Measurements from ENCODE around the gene CCDC183. TPM values are rescaled to one million over a fixed set of nuclear protein-coding genes. Genes with fewer than 3 reads are reported as not detected.
"Not testable (repeated sequence)": the region's sequence is repeated elsewhere in the genome, so short reads cannot be mapped to it uniquely, and the experiment has no call there.

Gene CCDC183
- total and polyA plus RNA-seq, 4 experiments from 2014 or later: 0.64 to 2.5 (median 1.6) TPM

GRCh38 chr9:136760834-136761544 is 35.1 kb upstream of the CCDC183 start:
- H3K4me3 Mint-ChIP-seq; H3K9me3 ChIP-seq (ENCODE audit: control insufficient read depth in 1 of 2, low read length in 2 of 2); H3K27me3 ChIP-seq (ENCODE audit: insufficient read depth, low read length); H3K4me3 ChIP-seq (ENCODE audit: low read length in 2 of 2); H3K9me3 Mint-ChIP-seq; DNase-seq; H3K27ac ChIP-seq (ENCODE audit: low read depth, low read length); intact Hi-C loops (cut with micrococcal nuclease); H3K4me1 Mint-ChIP-seq; H3K36me3 Mint-ChIP-seq; POLR2A ChIA-PET (ENCODE audit: partially characterized antibody); H3K4me1 ChIP-seq (ENCODE audit: insufficient read depth, low read length); H3K36me3 ChIP-seq (ENCODE audit: insufficient read depth, low read length); H3K27me3 Mint-ChIP-seq: not testable (repeated sequence)
- CTCF ChIA-PET (ENCODE audit: partially characterized antibody): interaction anchor here (1.3 kb wide), 1 partner anchor 274 kb away, joined by 3 read pairs; no protein-coding TSS in a partner anchor
- H3K27ac Mint-ChIP-seq: peak overlapping the region in 1 of 7 donors; percentile 47

- Mint-ChIP-seq H3K36me3 (no peaks in the 10 kb centered on the region), H3K27me3 (peaks cover 4% of the 10 kb centered on the region in 2 donors)
- H3K27me3 ChIP-seq (ENCODE audit: insufficient read depth, low read length): no peaks in the 10 kb centered on the region
These were observed 34.6 kb upstream of the CCDC183 start for GRCh38 chr9:136761545-136761981.

DNA sequence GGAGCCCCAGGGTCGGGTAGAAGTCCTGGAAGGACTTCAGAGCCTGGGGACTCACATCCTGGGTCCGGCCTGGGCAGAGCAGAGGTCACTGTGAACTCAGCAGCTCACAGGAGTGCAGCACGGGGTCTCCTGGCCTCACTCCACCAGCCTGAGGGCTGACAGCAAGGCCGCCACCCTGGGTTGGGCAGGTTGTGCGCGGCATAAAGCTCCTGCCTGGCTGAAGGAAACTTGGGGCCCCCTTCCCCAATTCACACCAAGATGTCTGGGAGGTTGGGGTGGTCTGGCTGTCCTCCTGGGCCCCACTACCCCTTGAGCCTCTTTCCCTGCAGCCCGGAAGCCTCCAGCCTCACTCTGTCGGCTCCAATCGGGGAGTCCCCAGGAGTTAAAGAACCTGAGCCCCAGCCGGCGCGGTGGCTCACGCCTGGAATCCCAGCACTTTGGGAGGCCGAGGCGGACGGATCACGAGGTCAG is 33.9 kb upstream of the CCDC183 start:
- no peak overlapping the region for H3K27ac ChIP-seq (ENCODE audit: low read depth, low read length)
- no peak overlapping the region for H3K27ac Mint-ChIP-seq
- peaks cover 7 to 14% (median 11%) of the 10 kb centered on the region in 4 donors for H3K4me1 Mint-ChIP-seq
- no peaks in the 10 kb centered on the region for H3K9me3 ChIP-seq (ENCODE audit: control insufficient read depth in 1 of 2, low read length in 2 of 2)
- POLR2A ChIA-PET (ENCODE audit: partially characterized antibody): interaction anchor here (0.6 to 1.2 kb wide), 3 partner anchors 34 to 639 kb away, joined by 3 read pairs; no protein-coding TSS in a partner anchor
- CTCF ChIA-PET (ENCODE audit: partially characterized antibody): interaction anchor here (0.6 kb wide), 1 partner anchor 9 kb away, joined by 3 read pairs; no protein-coding TSS in a partner anchor
- H3K27me3 ChIP-seq (ENCODE audit: insufficient read depth, low read length): no peaks in the 10 kb centered on the region
- intact Hi-C loops (cut with micrococcal nuclease): no loop called here
- H3K4me1 ChIP-seq (ENCODE audit: insufficient read depth, low read length): peaks cover 5% of the 10 kb centered on the region
- H3K4me3 ChIP-seq (ENCODE audit: low read length in 2 of 2): no peak overlapping the region
- H3K36me3 Mint-ChIP-seq: peaks cover 0 to 1% of the 10 kb centered on the region in 2 donors
- H3K4me3 Mint-ChIP-seq: no peak overlapping the region
- peaks cover 4 to 10% of the 10 kb centered on the region in 2 donors for H3K27me3 Mint-ChIP-seq
- DNase-seq: no peak
- H3K36me3 ChIP-seq (ENCODE audit: insufficient read depth, low read length): no peaks in the 10 kb centered on the region
- H3K9me3 Mint-ChIP-seq: no peaks in the 10 kb centered on the region

More at GRCh38 chr9:136761545-136761981, 34.6 kb upstream of the CCDC183 start:
- no peak overlapping the region for H3K4me3 ChIP-seq (ENCODE audit: low read length in 2 of 2)
- H3K4me1 Mint-ChIP-seq: peaks cover 2 to 8% (median 5%) of the 10 kb centered on the region in 4 donors
- H3K9me3 Mint-ChIP-seq: no peaks in the 10 kb centered on the region
- H3K36me3 ChIP-seq (ENCODE audit: insufficient read depth, low read length): no peaks in the 10 kb centered on the region
- no peaks in the 10 kb centered on the region for H3K9me3 ChIP-seq (ENCODE audit: control insufficient read depth in 1 of 2, low read length in 2 of 2)
- no peak overlapping the region for H3K4me3 Mint-ChIP-seq
- POLR2A ChIA-PET (ENCODE audit: partially characterized antibody): interaction anchor here (0.6 to 1.2 kb wide), 2 partner anchors 33 to 300 kb away, joined by 3 read pairs; no protein-coding TSS in a partner anchor
- DNase-seq: no peak
- intact Hi-C loops (cut with micrococcal nuclease): no loop called here
- H3K27ac Mint-ChIP-seq: no peak overlapping the region
- H3K4me1 ChIP-seq (ENCODE audit: insufficient read depth, low read length): peaks cover 5% of the 10 kb centered on the region
- CTCF ChIA-PET (ENCODE audit: partially characterized antibody): no interaction called here
- H3K27ac ChIP-seq (ENCODE audit: low read depth, low read length): no peak overlapping the region

GRCh38 chr9:136762915-136763648 is 33.1 kb upstream of the CCDC183 start:
- CTCF ChIA-PET (ENCODE audit: partially characterized antibody): interaction anchor here (0.5 to 1.1 kb wide), 3 partner anchors 8 to 355 kb away, joined by 3 read pairs; no protein-coding TSS in a partner anchor
- H3K4me3 ChIP-seq (ENCODE audit: low read length in 2 of 2): no peak overlapping the region
- H3K9me3 ChIP-seq (ENCODE audit: control insufficient read depth in 1 of 2, low read length in 2 of 2): no peaks in the 10 kb centered on the region
- Mint-ChIP-seq H3K4me1 (peaks cover 7 to 18% (median 12%) of the 10 kb centered on the region in 4 donors), H3K27me3 (peaks cover 9 to 15% of the 10 kb centered on the region in 2 donors), H3K4me3 (no peak overlapping the region), H3K27ac (no peak overlapping the region), H3K36me3 (peaks cover 0 to 1% of the 10 kb centered on the region in 2 donors), H3K9me3 (no peaks in the 10 kb centered on the region)
- POLR2A ChIA-PET (ENCODE audit: partially characterized antibody): interaction anchor here (0.6 kb wide), 1 partner anchor 638 kb away, joined by 3 read pairs; no protein-coding TSS in a partner anchor
- no peaks in the 10 kb centered on the region for H3K27me3 ChIP-seq (ENCODE audit: insufficient read depth, low read length)
- no peaks in the 10 kb centered on the region for H3K36me3 ChIP-seq (ENCODE audit: insufficient read depth, low read length)
- peak in 1 of 5 donors; percentile 23 for DNase-seq
- intact Hi-C loops (cut with micrococcal nuclease): no loop called here
- no peak overlapping the region for H3K27ac ChIP-seq (ENCODE audit: low read depth, low read length)
- H3K4me1 ChIP-seq (ENCODE audit: insufficient read depth, low read length): peaks cover 5% of the 10 kb centered on the region

DNA sequence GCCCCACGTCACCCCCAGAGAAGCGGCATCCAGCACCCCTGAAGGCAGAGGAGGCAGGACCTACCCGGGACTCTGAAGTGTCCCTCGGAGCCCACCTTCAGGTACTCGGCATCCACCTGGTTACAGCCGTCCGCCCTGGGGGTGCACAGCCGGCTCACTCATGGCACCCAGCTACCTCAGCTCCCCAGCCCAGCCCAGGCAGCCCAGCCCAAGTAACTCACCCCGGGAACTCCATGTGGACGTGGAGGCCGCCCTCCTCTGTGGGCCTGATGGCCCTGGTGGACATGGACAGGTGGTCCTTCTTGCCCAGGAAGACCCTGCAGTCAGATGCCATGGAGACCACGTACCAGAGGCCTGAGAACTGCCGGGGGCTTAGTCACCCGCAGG is 32.5 kb upstream of the CCDC183 start:
- Mint-ChIP-seq H3K9me3 (no peaks in the 10 kb centered on the region), H3K4me1 (peaks cover 7 to 18% (median 12%) of the 10 kb centered on the region in 4 donors), H3K36me3 (peaks cover 0 to 1% of the 10 kb centered on the region in 2 donors), H3K4me3 (no peak overlapping the region), H3K27me3 (peaks cover 10 to 16% of the 10 kb centered on the region in 2 donors), H3K27ac (no peak overlapping the region)
- no peak overlapping the region for H3K27ac ChIP-seq (ENCODE audit: low read depth, low read length)
- CTCF ChIA-PET (ENCODE audit: partially characterized antibody): interaction anchor here (0.5 to 1.1 kb wide), 2 partner anchors 14 to 354 kb away, joined by 3 read pairs; no protein-coding TSS in a partner anchor
- intact Hi-C loops (cut with micrococcal nuclease): no loop called here
- DNase-seq: no peak
- H3K4me1 ChIP-seq (ENCODE audit: insufficient read depth, low read length): peaks cover 5% of the 10 kb centered on the region
- no peaks in the 10 kb centered on the region for H3K36me3 ChIP-seq (ENCODE audit: insufficient read depth, low read length)
- H3K4me3 ChIP-seq (ENCODE audit: low read length in 2 of 2): no peak overlapping the region
- POLR2A ChIA-PET (ENCODE audit: partially characterized antibody): no interaction called here
- no peaks in the 10 kb centered on the region for H3K9me3 ChIP-seq (ENCODE audit: control insufficient read depth in 1 of 2, low read length in 2 of 2)
- no peaks in the 10 kb centered on the region for H3K27me3 ChIP-seq (ENCODE audit: insufficient read depth, low read length)

DNA sequence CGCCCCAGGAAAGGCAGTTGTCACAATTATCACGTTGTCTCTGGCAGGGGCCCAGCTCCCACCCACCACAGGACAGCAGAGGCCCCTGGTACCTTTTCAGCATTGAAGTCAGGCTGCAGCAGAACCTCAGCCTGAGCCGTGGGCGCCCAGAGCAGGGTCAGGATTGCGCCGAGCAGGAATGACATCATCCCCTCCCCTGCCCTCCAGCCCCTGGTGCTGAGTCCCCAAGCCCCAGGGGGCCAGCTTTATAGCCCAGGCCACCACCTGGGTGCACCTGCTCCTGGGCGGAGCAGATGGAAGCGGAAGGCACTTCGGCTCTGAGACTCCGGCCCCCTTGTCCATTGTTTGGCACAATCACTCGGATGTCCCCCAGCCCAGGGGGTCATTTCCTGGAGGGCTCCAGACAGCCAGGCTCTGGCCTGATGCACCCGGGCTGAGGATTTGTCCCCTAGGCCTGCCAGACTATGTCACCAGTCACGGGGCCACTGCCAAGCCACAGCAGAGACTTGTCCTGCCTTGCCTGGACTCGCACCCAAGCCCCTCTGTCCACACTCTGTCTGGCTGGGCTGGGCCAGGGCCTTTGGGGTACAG is 31.7 kb upstream of the CCDC183 start, which contains the start of gene LCN15:
TSS of gene LCN15 (minus strand) at position 218 of the 591 bp plus-strand sequence. CDS start at position 188, 30 bp downstream.
- peak in 1 of 5 donors; percentile 30 for DNase-seq
- no peak within 1 kb of the TSS for H3K4me3 ChIP-seq (ENCODE audit: low read length in 2 of 2)
- H3K27me3 ChIP-seq (ENCODE audit: insufficient read depth, low read length): no peaks in the 10 kb centered on the region
- ChIA-PET CTCF (ENCODE audit: partially characterized antibody) (interaction anchor here (1.1 kb wide), 1 partner anchor 14 kb away, joined by 3 read pairs; no protein-coding TSS in a partner anchor), POLR2A (ENCODE audit: partially characterized antibody) (no interaction called here)
- peaks cover 10 to 16% of the 10 kb centered on the region in 2 donors for H3K27me3 Mint-ChIP-seq
- peaks cover 7 to 18% (median 12%) of the 10 kb centered on the region in 4 donors for H3K4me1 Mint-ChIP-seq
- H3K36me3 ChIP-seq (ENCODE audit: insufficient read depth, low read length): no peaks in the 10 kb centered on the region
- peaks cover 5% of the 10 kb centered on the region for H3K4me1 ChIP-seq (ENCODE audit: insufficient read depth, low read length)
- intact Hi-C loops (cut with micrococcal nuclease): no loop called here
- peaks cover 0 to 1% of the 10 kb centered on the region in 2 donors for H3K36me3 Mint-ChIP-seq
- H3K27ac Mint-ChIP-seq: no peak within 1 kb of the TSS
- H3K4me3 Mint-ChIP-seq: no peak within 1 kb of the TSS
- H3K9me3 ChIP-seq (ENCODE audit: control insufficient read depth in 1 of 2, low read length in 2 of 2): no peaks in the 10 kb centered on the region
- no peaks in the 10 kb centered on the region for H3K9me3 Mint-ChIP-seq
- no peak within 1 kb of the TSS for H3K27ac ChIP-seq (ENCODE audit: low read depth, low read length)
